Mammary epithelial cell (primary cell): Measurements from ENCODE around the gene GALP.

Experiments
- EZH2 ChIP-seq: IDR thresholded peaks from 2 replicates; pipeline ENCODE4 v1.6.1; 2012; ENCODE audit warnings: low read length, inconsistent platforms, borderline replicate concordance
- TF ChIP-seq, protein P1 (sequence below), 2 donors: IDR thresholded peaks in 1 of 2; conservative IDR thresholded peaks in 1 of 2; 2 replicates each; pipeline ENCODE4 v1.5.1; 2011 to 2012; ENCODE audit warnings: inconsistent platforms in 2 of 2, low read length in 2 of 2, mild to moderate bottlenecking in 2 of 2, control low read depth in 1 of 2, low read depth in 1 of 2; ENCODE audit not compliant: insufficient read depth in 1 of 2; ENCODE audit errors: extremely low read depth in 1 of 2

DNA sequence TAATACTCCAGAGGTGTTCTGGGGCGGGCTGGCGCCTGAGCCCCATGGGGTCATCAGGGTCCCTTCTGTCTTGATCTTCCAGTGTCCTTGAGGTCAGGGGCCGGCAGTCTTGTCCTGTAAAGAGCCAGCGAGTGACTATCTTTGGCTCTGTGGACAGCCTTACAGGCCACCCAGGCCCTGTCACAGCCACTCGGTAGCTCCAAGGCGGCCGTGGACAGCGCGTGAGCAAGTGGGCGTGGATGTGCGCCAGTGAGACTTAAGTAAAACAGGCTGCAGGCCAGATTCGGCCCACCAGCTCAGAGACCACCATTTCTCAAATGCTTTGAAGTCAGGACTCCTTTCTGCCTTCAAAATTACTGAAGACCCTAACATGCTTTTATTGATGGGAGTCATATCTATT, 31.0 kb upstream of the GALP start:
- TF ChIP-seq, protein P1, sequence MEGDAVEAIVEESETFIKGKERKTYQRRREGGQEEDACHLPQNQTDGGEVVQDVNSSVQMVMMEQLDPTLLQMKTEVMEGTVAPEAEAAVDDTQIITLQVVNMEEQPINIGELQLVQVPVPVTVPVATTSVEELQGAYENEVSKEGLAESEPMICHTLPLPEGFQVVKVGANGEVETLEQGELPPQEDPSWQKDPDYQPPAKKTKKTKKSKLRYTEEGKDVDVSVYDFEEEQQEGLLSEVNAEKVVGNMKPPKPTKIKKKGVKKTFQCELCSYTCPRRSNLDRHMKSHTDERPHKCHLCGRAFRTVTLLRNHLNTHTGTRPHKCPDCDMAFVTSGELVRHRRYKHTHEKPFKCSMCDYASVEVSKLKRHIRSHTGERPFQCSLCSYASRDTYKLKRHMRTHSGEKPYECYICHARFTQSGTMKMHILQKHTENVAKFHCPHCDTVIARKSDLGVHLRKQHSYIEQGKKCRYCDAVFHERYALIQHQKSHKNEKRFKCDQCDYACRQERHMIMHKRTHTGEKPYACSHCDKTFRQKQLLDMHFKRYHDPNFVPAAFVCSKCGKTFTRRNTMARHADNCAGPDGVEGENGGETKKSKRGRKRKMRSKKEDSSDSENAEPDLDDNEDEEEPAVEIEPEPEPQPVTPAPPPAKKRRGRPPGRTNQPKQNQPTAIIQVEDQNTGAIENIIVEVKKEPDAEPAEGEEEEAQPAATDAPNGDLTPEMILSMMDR (conservative IDR thresholded peaks at IDR 0.05 in 1 of 2, IDR thresholded peaks at IDR 0.05 in 1 of 2; ENCODE audit: extremely low read depth in 1 of 2, insufficient read depth in 1 of 2, low read depth in 1 of 2, low read length in 2 of 2) = no peak
- TF ChIP-seq EZH2 = no peak
